Heart right ventricle (tissue), 16 donors: Measurements from ENCODE around the gene FOLR2. TPM values are rescaled to one million over a fixed set of nuclear protein-coding genes. Genes with fewer than 3 reads are reported as not detected.
"Not testable (repeated sequence)": the region's sequence is repeated elsewhere in the genome, so short reads cannot be mapped to it uniquely, and the experiment has no call there.

Experiments
- ATAC-seq, 8 donors: fragments of 200-7000 bp; cut with Tn5 transposase; one replicate each; pipeline ENCODE4 v1.9.1; 2020; ENCODE audit warnings: mild to moderate bottlenecking in 8 of 8, moderate library complexity in 8 of 8, moderate number of reproducible peaks in 1 of 8
- DNase-seq, 2 donors: peaks; one replicate each; pipeline ENCODE4 v3.0.0-alpha.2; 2020
- H3K27ac ChIP-seq, 10 donors: fragments of 200-600 bp; sonication (generic) in 2 of 10; one replicate each; pipeline versions ENCODE4 v1.5.0 to v1.8.0; 2020 to 2022; ENCODE audit warnings: mild to moderate bottlenecking in 3 of 10
- H3K27me3 ChIP-seq, 7 donors: fragments of 200-600 bp; one replicate each; pipeline ENCODE4 v1.8.0; 2021 to 2022; ENCODE audit warnings: mild to moderate bottlenecking in 2 of 7
- H3K36me3 ChIP-seq, 9 donors: fragments of 200-600 bp; sonication (generic) in 1 of 9; one replicate each; pipeline versions ENCODE4 v1.5.0 to v1.8.0; 2020 to 2022; ENCODE audit warnings: mild to moderate bottlenecking in 2 of 9
- H3K4me1 ChIP-seq, 9 donors: fragments of 200-600 bp; sonication (generic) in 1 of 9; one replicate each; pipeline versions ENCODE4 v1.5.0 to v1.8.0; 2020 to 2022; ENCODE audit warnings: mild to moderate bottlenecking in 4 of 9
- H3K4me3 ChIP-seq, 10 donors: fragments of 200-600 bp; sonication (generic) in 2 of 10; one replicate each; pipeline versions ENCODE4 v1.5.0 to v1.8.0; 2020 to 2022; ENCODE audit warnings: mild to moderate bottlenecking in 7 of 10, moderate library complexity in 2 of 10
- H3K9me3 ChIP-seq, 11 donors: fragments of 200-600 bp in 10 of 11; sonication (generic) in 2 of 11; one replicate each; pipeline versions ENCODE4 v1.5.0 to v1.8.0; 2013 to 2022; ENCODE audit warnings: mild to moderate bottlenecking in 2 of 11, control low read depth in 1 of 11, moderate library complexity in 1 of 11
- WGBS, 2 donors: extraction: QIAGEN DNeasy Blood & Tissue Kit; methylation state at CpG; one replicate each; pipeline ENCODE4 v1.1.7; 2013; ENCODE audit warnings: inconsistent platforms in 1 of 2; 5-methylcytosine and 5-hydroxymethylcytosine counted together
- intact Hi-C, 10 donors: fragments of 100-400 bp; cut with DNase I; formaldehyde crosslinking; loops; one replicate each; pipeline versions ENCODE4 v1.11.1 to v1.14.2; 2022
- long read RNA-seq, 3 donors: library from polyadenylated mRNA; unstranded; transcript quantifications; one replicate each; pipeline ENCODE4 v2.0.0, GENCODE V29; 2020 to 2021
- polyA plus RNA-seq, 2 donors: library from polyadenylated mRNA; stranded (reverse); fragments of 200-250 nt; gene quantifications; one replicate each; pipeline ENCODE4 v1.2.3, GENCODE V29; 2013
- total RNA-seq, 10 donors: library from RNA; stranded (reverse); fragmentation: NEBNext Ultra II Directional in 3 of 10; extraction: Animal tissue kit (Norgen Biotek cat#: 25700) in 3 of 10; gene quantifications; one replicate each; pipeline versions ENCODE4 v1.2.1 to v1.2.4, GENCODE V29; 2021 to 2023
- TF ChIP-seq, protein P1 (sequence below), 9 donors: fragments of 200-600 bp; sonication (generic) in 2 of 9; IDR thresholded peaks; one replicate each; pipeline versions ENCODE4 v1.5.0 to v1.8.0; 2021 to 2022; ENCODE audit warnings: antibody characterized with exemption in 9 of 9, mild to moderate bottlenecking in 5 of 9, moderate library complexity in 1 of 9
- donor health status: Arrhythmogenic right ventricular cardiomyopathy.
- donor health status: ischemic (EF 13 %, LVEDD 7.1; RV severe dilation, severe dysfunction).
- donor health status: healthy with polysubstance abuse.
- donor health status: DM: no; HTN: yes; CAD: no.
- donor health status: DM: no; HTN: no; CAD: no.
- donor health status: ischemic (EF 25% LVEDD 6.9; RV normal size, moderate dysfunction).
- donor health status: ischemic (EF 25% LVEDD 5.7; RV mildly dilated, moderate dysfunction).
- donor health status: healthy.
- donor health status: DM: yes; HTN: yes; CAD: no.
- donor health status: Ischemic cardiomyopathy.
- donor health status: ischemic (EF 35%, LVEDD 5.7; RV mildly dilated, moderate dysfunction).
- donor health status: nonischemic (EF 11% LVEDD 7.7; RV severe dilation, severe dysfunction).
- donor health status: DM: yes; HTN: yes; CAD: no.
- donor health status: PGD.
- donor health status: ischemic (EF 29% LVEDD 5.4; RV normal size, mild dysfunction).
- donor health status: nonischemic (EF 23%, LVEDD 6.1; RV moderate dilation, normal function).

Gene FOLR2
- 10 to 100 TPM in 7 of 10 donors, 1 to 10 TPM in 3; 7.5 to 84.4 (median 10.8) TPM for total RNA-seq
- 10 to 100 TPM in 1 of 2 donors, 1 to 10 TPM in 1; 6.8 to 10.8 TPM for polyA plus RNA-seq
- long read RNA-seq, donor 1, transcript FOLR2-201 (5 exons, 1,138 nt): major isoform, 8 of 12 reads
- long read RNA-seq, donor 1, partial matches to known transcripts: 0 of 12 reads
- long read RNA-seq, donor 1, other reads (novel, unspliced or antisense): 1 of 12 reads
- long read RNA-seq, donor 2, transcript FOLR2-201 (5 exons, 1,138 nt): major isoform, 6 of 12 reads
- long read RNA-seq, donor 2, partial matches to known transcripts: 2 of 12 reads
- long read RNA-seq, donor 2, other reads (novel, unspliced or antisense): 3 of 12 reads
- long read RNA-seq, donor 3, partial matches to known transcripts: 1 of 4 reads
- long read RNA-seq, donor 3, other reads (novel, unspliced or antisense): 0 of 4 reads

- H3K4me3 ChIP-seq: peak within 1 kb of the TSS in 5 of 10 donors; percentile 3 to 43 (median 26)
- H3K27ac ChIP-seq: peak within 1 kb of the TSS in 3 of 10 donors; percentile 1 to 84 (median 23)
- H3K4me1 ChIP-seq: peaks cover 0 to 16% (median 0%) of the 10 kb centered on the region in 9 donors
- H3K9me3 ChIP-seq: no peaks in the 10 kb centered on the region
- peaks cover 0 to 21% (median 0%) of the 10 kb centered on the region in 7 donors for H3K27me3 ChIP-seq
- DNase-seq: no peak
- TF ChIP-seq, protein P1, sequence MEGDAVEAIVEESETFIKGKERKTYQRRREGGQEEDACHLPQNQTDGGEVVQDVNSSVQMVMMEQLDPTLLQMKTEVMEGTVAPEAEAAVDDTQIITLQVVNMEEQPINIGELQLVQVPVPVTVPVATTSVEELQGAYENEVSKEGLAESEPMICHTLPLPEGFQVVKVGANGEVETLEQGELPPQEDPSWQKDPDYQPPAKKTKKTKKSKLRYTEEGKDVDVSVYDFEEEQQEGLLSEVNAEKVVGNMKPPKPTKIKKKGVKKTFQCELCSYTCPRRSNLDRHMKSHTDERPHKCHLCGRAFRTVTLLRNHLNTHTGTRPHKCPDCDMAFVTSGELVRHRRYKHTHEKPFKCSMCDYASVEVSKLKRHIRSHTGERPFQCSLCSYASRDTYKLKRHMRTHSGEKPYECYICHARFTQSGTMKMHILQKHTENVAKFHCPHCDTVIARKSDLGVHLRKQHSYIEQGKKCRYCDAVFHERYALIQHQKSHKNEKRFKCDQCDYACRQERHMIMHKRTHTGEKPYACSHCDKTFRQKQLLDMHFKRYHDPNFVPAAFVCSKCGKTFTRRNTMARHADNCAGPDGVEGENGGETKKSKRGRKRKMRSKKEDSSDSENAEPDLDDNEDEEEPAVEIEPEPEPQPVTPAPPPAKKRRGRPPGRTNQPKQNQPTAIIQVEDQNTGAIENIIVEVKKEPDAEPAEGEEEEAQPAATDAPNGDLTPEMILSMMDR (IDR thresholded peaks at IDR 0.05): no peak
- 73 to 82% methylated on average over 6 of the region's 6 CpGs for WGBS, 2 donors
- ATAC-seq: peak in 4 of 8 donors; percentile 46 to 57 (median 46)
- intact Hi-C loops: no loop called here
- H3K36me3 ChIP-seq: no peaks in the 10 kb centered on the region
Observed at GRCh38 chr11:72216638-72217037, at the start of gene FOLR2. TSS of gene FOLR2 (plus strand) at chr11:72216794. CDS start at chr11:72218585, 1,791 bp downstream.

GRCh38 chr11:72169046-72169555 is 47.5 kb upstream of the FOLR2 start:
- H3K4me1 ChIP-seq, DNase-seq, H3K36me3 ChIP-seq, H3K27me3 ChIP-seq, H3K4me3 ChIP-seq, H3K9me3 ChIP-seq, intact Hi-C loops, H3K27ac ChIP-seq, ATAC-seq: not testable (repeated sequence)
- 96% methylated on average over 5 of the region's 5 CpGs for WGBS, 2 donors

DNA sequence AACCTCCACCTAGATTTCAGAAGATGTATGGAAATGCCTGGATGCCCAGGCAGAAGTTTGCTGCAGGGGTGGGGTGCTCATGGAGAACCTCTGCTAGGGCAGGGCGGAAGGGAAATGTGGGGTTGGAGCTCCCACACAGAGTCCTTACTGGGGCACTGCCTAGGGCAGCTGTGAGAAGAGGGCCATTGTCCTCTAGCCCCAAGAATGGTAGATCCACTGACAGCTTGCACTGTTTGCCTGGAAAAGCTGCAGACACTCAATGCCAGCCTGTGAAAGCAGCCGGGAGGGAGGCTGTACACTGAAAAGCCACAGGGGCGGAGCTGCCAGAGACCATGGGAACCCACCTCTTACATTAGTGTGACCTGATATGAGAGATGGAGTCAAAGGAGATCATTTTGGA is 46.8 kb upstream of the FOLR2 start:
- H3K4me1 ChIP-seq, H3K4me3 ChIP-seq, H3K27ac ChIP-seq, DNase-seq, intact Hi-C loops, ATAC-seq, H3K9me3 ChIP-seq, H3K27me3 ChIP-seq, H3K36me3 ChIP-seq: not testable (repeated sequence)
- WGBS, 2 donors: 81 to 83% methylated on average over 3 of the region's 3 CpGs

- ATAC-seq, H3K9me3 ChIP-seq: not testable (repeated sequence)
- 65 to 66% methylated on average over 4 of the region's 4 CpGs for WGBS, 2 donors
Observed at GRCh38 chr11:72172043-72172442, 44.6 kb upstream of the FOLR2 start.

DNA sequence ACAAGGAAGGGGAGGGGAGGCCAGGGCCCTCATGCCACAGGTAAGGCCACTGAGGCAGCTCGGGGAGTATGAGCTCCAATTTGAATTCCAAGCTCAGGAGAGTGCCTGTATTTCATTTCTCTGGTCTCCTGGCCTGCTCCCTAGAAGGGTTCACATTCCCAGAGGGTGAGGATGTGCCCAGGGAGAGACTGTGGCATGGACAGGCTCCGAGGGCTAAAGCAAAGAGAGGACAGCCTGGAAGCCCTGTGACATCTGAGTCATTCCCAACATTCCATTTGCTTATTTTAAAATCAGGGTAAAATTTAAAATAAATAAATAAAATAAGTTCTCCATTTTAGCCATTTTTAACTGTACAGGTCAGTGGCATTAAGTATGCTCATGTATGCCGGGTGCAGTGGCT is 43.3 kb upstream of the FOLR2 start:
- intact Hi-C loops: no loop called here
- no peak for ATAC-seq
- TF ChIP-seq, protein P1 (IDR thresholded peaks at IDR 0.05): no peak
- 78 to 93% methylated on average over 3 of the region's 3 CpGs for WGBS, 2 donors
- H3K4me3 ChIP-seq: no peak overlapping the region
- no peaks in the 10 kb centered on the region for H3K36me3 ChIP-seq
- no peaks in the 10 kb centered on the region for H3K9me3 ChIP-seq
- no peak overlapping the region for H3K27ac ChIP-seq
- no peaks in the 10 kb centered on the region for H3K4me1 ChIP-seq
- H3K27me3 ChIP-seq: peaks cover 0 to 6% (median 0%) of the 10 kb centered on the region in 7 donors
- DNase-seq: no peak

More at GRCh38 chr11:72172043-72172442, 44.6 kb upstream of the FOLR2 start:
- H3K4me1 ChIP-seq, H3K27ac ChIP-seq, H3K36me3 ChIP-seq, intact Hi-C loops, DNase-seq, H3K4me3 ChIP-seq, H3K27me3 ChIP-seq: not testable (repeated sequence)
